DOHH2 (cell line): ENCODE results near the gene GTPBP8.

Source experiments
- H3F3A ChIP-seq: fragments of 200-600 bp; sonication (generic), shearing (Covaris generic); 2 replicates; pipeline ENCODE4 v1.6.0; 2016; ENCODE audit warnings: antibody characterized with exemption, mild to moderate bottlenecking; ENCODE audit not compliant: control insufficient read depth, insufficient read depth
- H3K27ac ChIP-seq: fragments of 200-600 bp; sonication (generic); 2 replicates; pipeline ENCODE4 v1.5.1; 2014; ENCODE audit warnings: low read depth, mild to moderate bottlenecking, low read length, moderate library complexity
- H3K27me3 ChIP-seq: fragments of 200-600 bp; sonication (generic); 2 replicates; pipeline ENCODE4 v1.6.1; 2014; ENCODE audit warnings: mild to moderate bottlenecking, low read length, mixed read lengths; ENCODE audit not compliant: control insufficient read depth
- H3K36me3 ChIP-seq: fragments of 200-600 bp; sonication (generic); 2 replicates; pipeline ENCODE4 v1.6.1; 2014; ENCODE audit warnings: mild to moderate bottlenecking, low read length, moderate library complexity, mixed read lengths; ENCODE audit not compliant: control insufficient read depth
- H3K4me1 ChIP-seq: fragments of 200-600 bp; sonication (generic); 2 replicates; pipeline ENCODE4 v1.6.1; 2014; ENCODE audit warnings: mild to moderate bottlenecking, low read length, mixed read lengths; ENCODE audit not compliant: control insufficient read depth
- H3K4me2 ChIP-seq: fragments of 200-600 bp; sonication (generic); 2 replicates; pipeline ENCODE4 v1.6.0; 2014; ENCODE audit warnings: mild to moderate bottlenecking, low read length, moderate library complexity
- H3K4me3 ChIP-seq: fragments of 200-600 bp; sonication (generic); 2 replicates; pipeline ENCODE4 v1.5.1; 2014; ENCODE audit warnings: mild to moderate bottlenecking, low read length, mixed read lengths
- H3K79me2 ChIP-seq: fragments of 200-600 bp; sonication (generic); 2 replicates; pipeline ENCODE4 v1.6.1; 2014; ENCODE audit warnings: mild to moderate bottlenecking, low read length, mixed read lengths; ENCODE audit not compliant: control insufficient read depth
- H3K9me2 ChIP-seq: fragments of 200-600 bp; sonication (generic); replicated peaks from 2 replicates; pipeline ENCODE4 v1.6.1; 2014; ENCODE audit warnings: mild to moderate bottlenecking, low read length, mixed read lengths; ENCODE audit not compliant: control insufficient read depth
- H3K9me3 ChIP-seq: fragments of 200-600 bp; sonication (generic); 2 replicates; pipeline ENCODE4 v1.6.1; 2014; ENCODE audit warnings: antibody characterized with exemption, low read length, mixed read lengths; ENCODE audit not compliant: control insufficient read depth, insufficient read depth
- H4K20me1 ChIP-seq: fragments of 200-600 bp; sonication (generic); 2 replicates; pipeline ENCODE4 v1.6.0; 2014; ENCODE audit warnings: low read depth, mild to moderate bottlenecking, antibody characterized with exemption, low read length, moderate library complexity; ENCODE audit not compliant: control insufficient read depth, insufficient read depth
- CTCF ChIP-seq: fragments of 200-600 bp; sonication (generic); IDR thresholded peaks from one replicate; pipeline ENCODE4 v1.5.1; 2014; ENCODE audit warnings: antibody characterized with exemption, mild to moderate bottlenecking, low read depth, low read length; ENCODE audit not compliant: poor library complexity, severe bottlenecking
- EZH2phosphoT487 ChIP-seq: fragments of 200-600 bp; sonication (generic); IDR thresholded peaks from 2 replicates; pipeline ENCODE4 v1.6.1; 2017; ENCODE audit warnings: borderline replicate concordance, mild to moderate bottlenecking, antibody characterized with exemption, low read length, moderate library complexity, mixed read lengths

Gene GTPBP8

DNA sequence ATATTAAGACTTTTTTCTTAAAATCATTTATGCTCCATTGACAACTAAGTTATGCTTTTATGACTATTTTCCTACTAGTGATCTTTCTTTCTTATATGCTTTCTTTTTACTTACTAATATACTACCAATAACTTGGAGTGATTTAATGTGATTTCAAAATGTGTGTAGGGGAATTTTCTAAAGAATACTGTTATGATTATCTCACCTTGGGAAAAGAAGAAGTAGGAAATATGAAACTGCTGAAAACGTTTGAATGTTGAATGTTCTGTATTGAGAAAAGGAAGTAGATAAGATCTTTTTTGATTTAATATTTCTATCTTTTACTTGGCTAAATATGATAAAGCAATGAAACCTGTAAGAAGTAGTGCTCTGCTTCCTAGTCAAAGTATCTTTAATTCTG, 8.1 kb upstream of the GTPBP8 start:
- Histone ChIP-seq H3F3A (no peaks in the 10 kb centered on the region), H4K20me1 (no peaks in the 10 kb centered on the region), H3K4me1 (peaks cover 29% of the 10 kb centered on the region), H3K36me3 (no peaks in the 10 kb centered on the region), H3K9me2 (no peaks in the 10 kb centered on the region), H3K4me3 (no peak overlapping the region), H3K4me2 (peak overlapping the region; percentile 14; the same call in 1 of the 2 replicates), H3K27ac (no peak overlapping the region), H3K9me3 (no peaks in the 10 kb centered on the region), H3K79me2 (no peaks in the 10 kb centered on the region), H3K27me3 (no peaks in the 10 kb centered on the region)
- TF ChIP-seq EZH2phosphoT487: no peak
- no peak for TF ChIP-seq CTCF

DNA sequence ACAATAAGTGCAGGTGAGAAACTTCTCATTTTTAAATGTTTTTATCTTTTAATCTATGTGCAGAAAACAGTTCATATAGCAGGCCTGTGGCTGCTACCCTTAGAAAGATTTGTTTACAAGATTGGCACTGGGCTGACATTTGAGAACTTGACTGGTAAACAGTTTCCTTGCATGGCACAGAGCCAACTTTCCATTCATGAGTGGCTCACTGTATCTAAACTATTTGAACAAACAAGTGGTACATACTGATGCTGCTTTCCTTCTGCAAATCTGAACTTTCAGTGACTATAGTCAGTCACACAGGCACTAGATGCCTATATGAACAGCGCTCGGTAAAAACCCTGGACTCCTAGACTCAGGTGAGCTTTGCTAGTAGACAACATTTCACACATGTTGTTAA, 6.3 kb upstream of the GTPBP8 start:
- Histone ChIP-seq H3K27me3 (no peaks in the 10 kb centered on the region), H3K79me2 (no peaks in the 10 kb centered on the region), H3K9me2 (no peaks in the 10 kb centered on the region), H4K20me1 (no peaks in the 10 kb centered on the region), H3K36me3 (no peaks in the 10 kb centered on the region), H3K4me3 (no peak overlapping the region), H3K9me3 (no peaks in the 10 kb centered on the region), H3K4me2 (no peak overlapping the region), H3F3A (peaks cover 6% of the 10 kb centered on the region; the same call in 1 of the 2 replicates), H3K4me1 (peaks cover 25% of the 10 kb centered on the region), H3K27ac (no peak overlapping the region)
- no peak for TF ChIP-seq EZH2phosphoT487
- TF ChIP-seq CTCF: no peak

GRCh38 chr3:112987710-112988334, 3.0 kb upstream of the GTPBP8 start:
- no peak overlapping the region for H3K4me3 ChIP-seq
- H3K79me2 ChIP-seq: peaks cover 16% of the 10 kb centered on the region
- H3K27me3 ChIP-seq: no peaks in the 10 kb centered on the region
- H4K20me1 ChIP-seq: no peaks in the 10 kb centered on the region
- TF ChIP-seq CTCF (no peak), EZH2phosphoT487 (no peak)
- peaks cover 2% of the 10 kb centered on the region; the same call in 1 of the 2 replicates for H3K36me3 ChIP-seq
- no peaks in the 10 kb centered on the region for H3K9me3 ChIP-seq
- peaks cover 38% of the 10 kb centered on the region for H3K4me1 ChIP-seq
- no peak overlapping the region for H3K27ac ChIP-seq
- H3K4me2 ChIP-seq: no peak overlapping the region
- peaks cover 10% of the 10 kb centered on the region for H3F3A ChIP-seq
- H3K9me2 ChIP-seq: no peaks in the 10 kb centered on the region
